GM19468 (cell line): ENCODE data around the gene TNFRSF6B.
"Not testable (repeated sequence)": the region's sequence is repeated elsewhere in the genome, so short reads cannot be mapped to it uniquely, and the experiment has no call there.

ENCODE experiments used
- ATAC-seq: cut with Tn5 transposase; IDR thresholded peaks from one replicate; pipeline ENCODE4 v1.9.1; 2021; ENCODE audit warnings: mild to moderate bottlenecking, moderate library complexity, moderate number of reproducible peaks; ENCODE audit not compliant: unreplicated experiment; ENCODE audit errors: extremely low read depth

The TNFRSF6B gene, protein sequence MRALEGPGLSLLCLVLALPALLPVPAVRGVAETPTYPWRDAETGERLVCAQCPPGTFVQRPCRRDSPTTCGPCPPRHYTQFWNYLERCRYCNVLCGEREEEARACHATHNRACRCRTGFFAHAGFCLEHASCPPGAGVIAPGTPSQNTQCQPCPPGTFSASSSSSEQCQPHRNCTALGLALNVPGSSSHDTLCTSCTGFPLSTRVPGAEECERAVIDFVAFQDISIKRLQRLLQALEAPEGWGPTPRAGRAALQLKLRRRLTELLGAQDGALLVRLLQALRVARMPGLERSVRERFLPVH

DNA sequence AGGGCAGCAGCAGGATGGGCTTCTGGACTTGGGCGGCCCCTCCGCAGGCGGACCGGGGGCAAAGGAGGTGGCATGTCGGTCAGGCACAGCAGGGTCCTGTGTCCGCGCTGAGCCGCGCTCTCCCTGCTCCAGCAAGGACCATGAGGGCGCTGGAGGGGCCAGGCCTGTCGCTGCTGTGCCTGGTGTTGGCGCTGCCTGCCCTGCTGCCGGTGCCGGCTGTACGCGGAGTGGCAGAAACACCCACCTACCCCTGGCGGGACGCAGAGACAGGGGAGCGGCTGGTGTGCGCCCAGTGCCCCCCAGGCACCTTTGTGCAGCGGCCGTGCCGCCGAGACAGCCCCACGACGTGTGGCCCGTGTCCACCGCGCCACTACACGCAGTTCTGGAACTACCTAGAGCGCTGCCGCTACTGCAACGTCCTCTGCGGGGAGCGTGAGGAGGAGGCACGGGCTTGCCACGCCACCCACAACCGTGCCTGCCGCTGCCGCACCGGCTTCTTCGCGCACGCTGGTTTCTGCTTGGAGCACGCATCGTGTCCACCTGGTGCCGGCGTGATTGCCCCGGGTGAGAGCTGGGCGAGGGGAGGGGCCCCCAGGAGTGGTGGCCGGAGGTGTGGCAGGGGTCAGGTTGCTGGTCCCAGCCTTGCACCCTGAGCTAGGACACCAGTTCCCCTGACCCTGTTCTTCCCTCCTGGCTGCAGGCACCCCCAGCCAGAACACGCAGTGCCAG lies at the start of gene TNFRSF6B:
Gene TNFRSF6B, plus strand, starts transcription at position 25 of the 729 bp plus-strand sequence. Its CDS starts 116 bp downstream, at position 141.
- no peak for ATAC-seq

DNA sequence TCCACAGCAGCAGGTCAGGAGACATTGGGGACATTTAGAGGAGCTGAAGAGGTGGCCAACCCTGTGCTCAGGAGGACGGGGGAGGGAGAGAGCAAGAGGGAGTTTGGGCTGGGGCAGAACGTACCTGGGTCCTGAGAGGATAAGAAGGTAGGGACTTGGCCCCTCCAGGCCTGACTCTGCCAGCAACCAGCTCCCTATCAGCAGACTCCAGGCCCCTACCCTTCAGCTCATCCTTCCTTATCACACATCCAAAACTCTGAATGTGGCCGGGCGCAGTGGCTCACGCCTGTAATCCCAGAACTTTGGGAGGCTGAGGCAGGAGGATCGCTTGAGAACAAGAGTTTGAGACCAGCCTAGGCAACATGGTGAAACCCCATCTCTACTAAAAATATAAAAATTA lies 48.3 kb upstream of the TNFRSF6B start:
- ATAC-seq, result no peak

DNA sequence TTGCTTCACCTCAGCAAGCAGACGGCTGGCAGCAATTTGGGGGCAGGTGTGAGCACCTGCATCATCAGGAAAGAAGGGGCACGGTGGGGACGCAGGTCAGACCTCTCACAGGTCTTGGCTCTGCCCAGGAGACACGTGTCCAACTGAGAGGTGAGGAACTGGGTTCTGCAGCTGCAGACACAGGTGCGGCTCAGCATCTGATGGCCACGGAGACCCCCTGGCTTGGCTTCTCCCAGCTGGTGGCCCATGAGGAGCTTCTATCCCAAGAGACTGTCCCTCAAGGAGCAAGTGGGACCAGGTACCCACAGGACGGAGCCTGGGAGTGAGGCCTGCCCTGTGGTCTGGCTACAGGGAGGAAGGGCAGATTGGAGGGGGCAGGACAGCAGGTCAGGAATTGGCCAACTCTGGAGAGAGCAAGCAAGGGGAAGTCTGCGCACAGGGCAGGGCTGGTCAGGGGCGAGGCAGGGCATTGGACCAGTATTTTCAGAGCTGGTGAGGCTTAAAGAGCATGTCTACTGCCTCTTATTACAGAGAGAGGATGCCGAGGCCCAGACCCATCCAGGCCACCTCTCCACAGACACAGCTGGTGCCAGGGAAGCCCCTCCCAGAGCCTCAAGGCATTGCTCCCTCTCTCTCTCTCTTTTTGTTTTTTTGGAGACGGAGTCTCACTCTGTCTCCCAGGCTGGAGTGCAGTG lies 47.4 kb upstream of the TNFRSF6B start:
- no peak for ATAC-seq

DNA sequence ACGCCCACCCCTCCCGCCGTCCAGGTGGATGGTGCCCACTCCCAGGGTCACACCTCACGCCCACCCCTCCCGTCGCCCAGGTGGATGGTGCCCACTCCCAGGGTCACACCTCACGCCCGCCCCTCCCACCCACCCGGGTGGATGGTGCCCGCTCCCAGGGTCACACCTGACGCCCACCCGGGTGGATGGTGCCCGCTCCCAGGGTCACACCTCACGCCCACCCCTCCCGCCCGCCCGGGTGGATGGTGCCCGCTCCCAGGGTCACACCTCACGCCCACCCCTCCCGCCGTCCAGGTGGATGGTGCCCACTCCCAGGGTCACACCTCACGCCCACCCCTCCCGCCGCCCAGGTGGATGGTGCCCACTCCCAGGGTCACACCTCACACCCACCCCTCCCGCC lies 46.0 kb upstream of the TNFRSF6B start:
- not testable (repeated sequence) for ATAC-seq

DNA sequence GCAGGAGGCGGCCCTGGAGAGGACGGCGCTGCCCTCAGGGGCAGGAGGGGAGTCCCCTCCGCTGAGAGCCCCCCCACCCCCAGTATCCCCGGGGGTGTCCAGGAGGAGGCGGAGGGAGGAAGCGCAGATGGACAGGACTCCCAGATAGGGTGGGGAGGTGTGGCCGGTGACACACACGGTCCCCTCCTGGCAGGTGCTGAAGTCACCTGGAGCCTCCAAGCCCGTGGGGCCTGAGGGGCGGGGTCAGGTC lies 44.6 kb upstream of the TNFRSF6B start:
- ATAC-seq, result no peak

DNA sequence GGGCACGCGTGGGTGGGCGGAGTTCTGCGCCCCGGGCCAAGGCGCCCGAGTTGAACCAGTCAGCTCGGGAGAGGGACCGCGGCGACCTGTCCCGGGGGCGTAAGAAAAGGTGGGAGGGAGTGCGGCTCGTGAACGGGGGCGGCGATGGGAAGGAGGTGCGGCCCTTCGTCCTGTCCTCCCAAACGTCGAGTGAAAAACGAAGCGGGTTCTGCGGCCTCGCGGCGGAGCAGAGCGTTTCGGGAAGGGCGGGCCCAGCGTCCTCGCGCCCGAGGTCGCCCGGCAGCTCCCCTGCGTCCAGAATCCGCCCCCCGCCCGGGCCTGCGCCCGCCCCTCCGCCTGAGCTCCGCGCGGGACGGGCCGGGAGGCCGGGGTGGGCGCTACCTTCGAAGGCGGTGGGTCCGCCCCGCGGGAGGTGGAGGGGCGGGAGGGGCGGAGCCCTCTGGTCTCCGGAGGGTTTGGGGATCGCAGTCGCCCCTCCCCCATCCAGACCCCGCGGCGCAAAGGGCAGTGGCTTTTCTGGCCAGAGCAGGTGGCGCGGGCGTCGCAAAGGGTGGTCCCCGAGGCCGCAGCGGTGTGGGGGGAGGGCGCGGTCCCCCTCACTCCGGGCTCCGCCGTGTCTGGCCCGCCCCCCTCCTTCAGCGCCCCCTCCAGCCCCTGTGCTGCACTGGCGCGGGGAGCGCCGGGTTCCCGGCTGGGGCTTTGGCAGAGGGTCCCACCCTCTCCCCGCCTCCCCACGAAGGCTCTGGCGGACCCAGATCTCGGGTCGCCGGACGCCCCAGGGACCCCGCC lies 44.1 kb upstream of the TNFRSF6B start:
- no peak for ATAC-seq

DNA sequence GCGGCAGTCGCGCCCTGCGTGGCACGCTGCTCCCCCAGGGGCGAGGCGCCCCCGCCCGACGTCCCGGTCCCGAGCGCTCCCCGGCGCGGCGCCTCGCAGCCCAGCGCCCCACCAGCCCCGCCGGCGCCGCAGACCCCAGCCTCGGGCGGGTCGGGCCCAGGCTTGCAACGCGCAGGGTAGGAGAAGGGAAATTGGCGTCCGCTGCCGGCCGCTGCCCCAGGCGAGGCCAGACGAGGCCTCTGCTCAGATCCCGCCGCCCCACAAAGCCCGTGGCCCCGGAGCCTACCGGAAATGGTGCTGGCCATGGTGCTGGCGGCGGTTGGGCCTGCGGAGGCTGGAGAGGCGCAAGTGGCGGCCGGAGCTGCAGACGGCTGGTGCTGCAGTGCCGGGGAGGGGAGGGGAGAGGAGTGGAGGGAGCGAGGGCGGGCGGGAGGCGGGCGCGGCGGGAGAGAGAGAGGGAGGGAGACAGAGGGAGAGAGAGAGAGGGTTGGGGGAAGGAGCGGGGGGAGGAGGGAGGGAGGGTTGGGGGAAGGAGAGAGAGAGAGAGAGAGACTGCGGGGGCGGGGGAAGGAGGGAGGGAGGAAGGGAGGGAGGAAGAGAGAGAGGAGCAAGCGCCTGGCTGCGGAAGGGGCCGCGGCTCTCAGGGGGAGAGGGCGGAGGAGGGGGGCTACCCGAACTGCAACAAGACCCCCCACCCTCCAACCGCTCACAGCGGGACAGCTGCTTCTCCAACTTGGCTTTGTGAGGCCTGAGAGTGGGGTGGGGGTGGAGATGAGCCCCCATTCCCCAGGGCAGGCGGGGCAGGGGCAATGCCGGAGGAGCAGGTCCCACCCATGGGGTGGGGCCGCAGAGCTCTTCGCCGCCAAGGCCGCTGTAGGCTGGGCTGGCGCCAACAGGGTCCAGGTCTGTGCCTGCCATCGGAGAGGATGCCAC lies 43.1 kb upstream of the TNFRSF6B start, which contains the start of gene STMN3:
Gene STMN3, minus strand, starts transcription at position 384 of the 933 bp plus-strand sequence. Its CDS starts 79 bp downstream, at position 305.
- no peak for ATAC-seq

DNA sequence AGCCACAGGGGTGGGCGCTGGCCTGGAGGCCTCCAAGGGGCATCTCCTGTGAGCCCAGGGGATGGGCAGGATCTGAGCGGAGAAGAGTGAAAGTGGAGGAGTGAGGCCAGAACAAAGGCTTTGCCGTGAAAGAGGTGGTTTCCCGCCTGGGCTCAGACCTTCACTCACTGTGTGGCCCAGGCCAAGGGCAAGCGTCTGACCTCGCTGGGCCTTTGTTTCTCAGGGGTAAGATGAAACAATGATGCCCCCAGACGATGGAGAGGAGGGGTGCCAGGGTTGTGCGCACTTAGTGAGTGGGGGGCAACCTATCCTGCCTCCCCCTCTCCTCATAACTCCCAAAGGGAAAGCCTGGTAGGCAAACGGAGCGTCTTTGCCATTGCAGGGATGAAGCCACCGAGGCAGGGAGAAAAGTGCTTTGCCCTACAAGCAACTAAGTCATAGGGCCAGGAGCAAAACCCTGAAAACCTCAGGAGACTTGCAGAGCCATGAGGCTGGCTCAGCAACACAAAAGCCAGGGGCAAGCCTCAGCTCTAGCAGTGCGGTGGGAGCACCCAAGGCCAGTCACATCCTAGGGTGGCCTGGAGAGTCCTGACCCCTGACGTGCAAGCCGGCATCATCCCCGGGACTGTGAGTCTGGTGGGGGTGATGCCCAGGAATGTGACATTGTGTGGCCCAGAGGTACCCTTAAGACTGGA lies 42.3 kb upstream of the TNFRSF6B start:
- no peak for ATAC-seq

DNA sequence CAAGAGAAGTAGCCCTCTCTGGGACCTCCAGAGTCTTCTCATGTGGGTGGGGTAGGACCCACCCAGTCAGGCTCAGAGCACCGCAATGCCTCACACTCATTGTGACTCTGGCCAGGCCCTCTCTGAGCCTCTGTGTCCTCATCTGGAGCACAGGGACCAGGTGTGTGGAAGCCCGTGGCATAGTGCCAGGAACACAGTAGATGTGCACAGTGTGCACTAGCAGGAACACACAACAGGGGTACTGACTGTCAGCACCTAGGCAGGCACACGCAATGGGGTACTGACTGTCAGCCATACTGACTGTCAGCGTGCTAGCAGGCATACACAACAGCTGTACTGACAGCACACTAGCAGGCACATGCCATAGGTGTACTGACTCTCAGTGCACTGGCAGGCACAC lies 41.2 kb upstream of the TNFRSF6B start:
- ATAC-seq, result no peak

DNA sequence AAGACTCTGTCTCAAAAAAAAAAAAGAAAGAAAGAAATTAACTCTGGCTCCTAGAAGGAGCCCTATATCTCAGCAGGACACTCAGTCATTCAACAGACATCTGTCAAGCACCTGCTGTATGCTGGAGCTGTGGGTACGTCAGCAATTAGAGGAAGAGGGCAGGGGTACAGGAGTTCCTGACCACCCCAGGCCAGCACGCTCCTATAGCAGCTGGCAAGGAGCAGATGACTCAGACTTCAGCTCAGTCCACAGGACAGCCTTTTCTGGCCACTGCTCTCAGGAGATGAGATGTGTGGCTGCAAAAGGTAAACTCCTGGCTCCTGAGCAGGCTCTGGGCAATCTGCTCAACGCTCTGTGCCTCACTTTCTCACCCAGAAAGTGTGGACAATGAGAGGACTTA lies 40.0 kb upstream of the TNFRSF6B start:
- ATAC-seq, result no peak

DNA sequence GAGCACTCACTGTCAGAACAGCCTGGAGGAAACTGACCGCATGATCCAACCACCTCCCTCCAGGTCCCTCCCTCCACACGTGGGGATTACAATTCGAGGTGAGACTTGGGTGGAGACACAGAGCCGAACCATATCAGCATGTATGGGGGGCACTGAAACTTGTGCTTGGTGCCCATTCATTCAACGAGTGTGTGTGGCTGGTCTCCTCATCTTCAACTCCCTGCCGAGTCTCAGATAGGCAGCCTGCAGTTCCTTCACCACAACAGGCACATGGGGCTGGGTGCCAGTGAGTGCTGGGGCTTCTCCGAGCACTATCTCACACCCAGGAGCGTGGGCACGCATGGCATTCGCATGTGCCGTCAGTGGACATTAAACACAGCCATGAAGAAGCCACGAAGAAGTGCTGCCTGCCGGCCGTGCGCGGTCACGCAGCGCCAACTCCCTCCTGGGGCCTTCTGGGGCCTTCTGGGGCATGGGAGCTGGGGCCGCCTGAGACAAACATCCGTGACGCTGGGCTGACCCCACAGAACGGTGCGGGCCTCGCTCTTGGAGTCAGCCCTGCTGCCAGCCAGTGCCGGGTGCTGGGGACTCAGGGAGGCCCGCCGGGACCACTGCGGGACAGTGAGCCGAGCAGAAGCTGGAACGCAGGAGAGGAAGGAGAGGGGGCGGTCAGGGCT lies 39.1 kb upstream of the TNFRSF6B start:
- ATAC-seq, result no peak

DNA sequence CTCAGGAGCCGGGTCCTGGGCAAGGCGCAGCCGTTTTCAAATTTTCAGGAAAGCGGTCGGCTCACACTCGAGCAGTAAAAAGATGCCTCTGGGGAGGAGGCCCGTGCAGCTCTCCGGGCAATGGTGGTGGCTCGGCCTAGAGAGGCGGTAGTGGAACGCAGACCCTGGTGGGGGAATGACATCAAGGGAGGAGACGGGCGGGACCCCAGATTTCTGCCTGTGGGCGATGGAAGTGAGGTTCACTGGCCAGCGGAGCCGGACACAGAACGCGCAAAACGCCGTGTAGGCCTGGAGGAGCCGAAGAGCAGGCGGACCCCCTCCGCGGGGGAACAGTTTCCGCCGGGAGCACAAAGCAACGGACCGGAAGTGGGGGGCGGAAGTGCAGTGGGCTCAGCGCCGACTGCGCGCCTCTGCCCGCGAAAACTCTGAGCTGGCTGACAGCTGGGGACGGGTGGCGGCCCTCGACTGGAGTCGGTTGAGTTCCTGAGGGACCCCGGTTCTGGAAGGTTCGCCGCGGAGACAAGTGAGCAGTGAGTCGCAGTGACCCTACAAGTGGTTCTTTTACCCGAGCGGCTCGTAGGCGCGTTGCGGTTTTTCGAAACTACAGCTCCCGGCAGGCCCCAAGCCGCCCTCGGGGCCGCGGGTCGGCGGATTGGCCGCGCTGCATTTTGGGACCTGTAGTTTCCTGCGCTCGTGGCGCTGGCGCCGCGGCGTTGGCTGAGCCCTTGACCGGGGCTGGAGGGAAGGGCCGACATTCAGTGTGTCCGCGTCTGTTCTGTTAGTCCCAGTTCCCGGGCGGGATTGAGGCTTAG lies 38.3 kb upstream of the TNFRSF6B start, which contains the start of gene RTEL1:
Gene RTEL1, plus strand, starts transcription at position 376 of the 812 bp plus-strand sequence. CDS start 1,091 bp downstream, outside the sequence.
- peak; percentile 75 for ATAC-seq

DNA sequence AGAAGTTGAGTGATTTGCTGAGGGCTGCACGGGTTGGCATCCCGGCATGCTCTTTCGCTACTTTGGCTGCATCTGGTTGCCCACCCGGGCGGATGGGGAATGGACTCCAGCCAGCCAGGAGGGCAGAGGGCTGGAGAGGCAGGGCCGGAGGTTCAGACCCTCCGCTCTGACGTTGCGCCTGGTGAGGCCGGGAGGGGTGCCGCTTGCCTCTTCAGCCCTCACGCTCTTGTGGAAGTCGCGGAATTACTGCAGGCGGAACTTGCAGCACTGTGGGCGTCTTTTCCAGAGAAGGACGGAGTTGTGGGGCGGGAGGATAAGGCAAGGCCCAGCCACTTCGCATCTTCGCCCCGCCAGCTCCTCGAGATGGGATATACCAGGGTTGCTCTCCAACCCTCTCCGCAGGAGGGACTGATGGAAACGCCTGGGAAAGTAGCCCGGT lies 37.7 kb upstream of the TNFRSF6B start:
- no peak for ATAC-seq

DNA sequence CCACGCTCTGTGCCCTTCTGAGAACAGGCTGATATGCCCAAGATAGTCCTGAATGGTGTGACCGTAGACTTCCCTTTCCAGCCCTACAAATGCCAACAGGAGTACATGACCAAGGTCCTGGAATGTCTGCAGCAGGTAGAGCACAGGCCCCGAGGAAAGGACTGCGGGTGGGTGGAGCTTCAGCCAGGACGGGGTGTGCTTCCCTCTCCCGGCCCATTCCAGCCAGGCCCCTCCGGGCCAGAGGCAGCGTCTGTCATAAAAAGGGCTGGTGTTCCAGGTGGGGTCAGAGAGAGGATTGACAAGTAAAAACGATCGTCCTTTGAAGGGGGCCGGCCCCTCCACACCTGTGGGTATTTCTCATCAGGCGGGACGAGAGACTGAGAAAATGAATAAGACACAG lies 37.1 kb upstream of the TNFRSF6B start:
- no peak for ATAC-seq

DNA sequence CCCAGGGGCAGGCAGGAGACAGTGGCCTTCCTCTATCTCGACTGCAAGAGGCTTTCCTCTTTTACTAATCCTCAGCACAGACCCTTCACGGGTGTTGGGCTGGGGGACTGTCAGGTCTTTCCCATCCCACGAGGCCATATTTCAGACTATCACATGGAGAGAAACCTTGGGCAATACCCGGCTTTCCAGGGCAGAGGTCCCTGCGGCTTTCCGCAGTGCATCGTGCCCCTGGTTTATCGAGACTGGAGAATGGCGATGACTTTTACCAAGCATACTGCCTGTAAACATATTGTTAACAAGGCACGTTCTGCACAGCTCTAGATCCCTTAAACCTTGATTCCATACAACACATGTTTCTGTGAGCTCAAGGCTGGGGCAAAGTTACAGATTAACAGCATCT lies 36.3 kb upstream of the TNFRSF6B start:
- ATAC-seq, result not testable (repeated sequence)

DNA sequence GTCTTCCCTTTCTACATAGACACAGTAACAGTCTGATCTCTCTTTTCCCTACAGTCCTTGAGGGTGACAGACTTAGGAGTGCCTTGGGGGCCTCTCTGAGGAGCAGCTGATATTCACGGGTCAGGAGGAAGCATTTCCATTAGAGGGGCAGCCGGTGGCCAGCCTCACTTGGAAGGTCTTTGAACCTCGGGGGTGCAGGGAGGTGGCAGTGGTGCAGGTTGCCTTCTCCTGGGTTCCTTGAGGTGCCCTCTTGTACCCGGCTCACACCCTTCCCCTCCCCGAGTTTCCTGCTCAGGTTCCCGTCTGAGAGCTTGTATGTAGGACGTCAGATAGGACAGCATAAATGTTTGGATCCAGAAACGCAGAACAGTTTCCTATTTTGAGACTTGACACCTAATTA lies 35.8 kb upstream of the TNFRSF6B start:
- ATAC-seq, result no peak

DNA sequence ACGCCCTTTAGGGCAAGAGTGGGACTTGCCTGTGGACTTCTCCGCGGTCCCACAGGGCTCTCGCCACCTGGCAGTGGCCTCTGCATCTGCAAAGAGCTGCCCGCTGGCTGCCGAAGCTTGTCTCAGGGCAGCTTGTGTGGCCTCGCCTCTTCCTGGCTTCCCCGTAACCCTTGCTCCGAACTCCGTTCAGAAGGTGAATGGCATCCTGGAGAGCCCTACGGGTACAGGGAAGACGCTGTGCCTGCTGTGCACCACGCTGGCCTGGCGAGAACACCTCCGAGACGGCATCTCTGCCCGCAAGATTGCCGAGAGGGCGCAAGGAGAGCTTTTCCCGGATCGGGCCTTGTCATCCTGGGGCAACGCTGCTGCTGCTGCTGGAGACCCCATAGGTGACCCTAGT lies 35.3 kb upstream of the TNFRSF6B start:
- ATAC-seq, result no peak
